MM.1S (cell line): Measurements from ENCODE around the gene ZNF526.

ENCODE experiments used
- CTCF ChIP-seq: fragments of 300-600 bp; sonication (generic); IDR thresholded peaks from 2 replicates; pipeline ENCODE4 v1.5.1; 2016; ENCODE audit warnings: antibody characterized with exemption, low read length, mixed read lengths
- EZH2 ChIP-seq: fragments of 300-600 bp; sonication (generic); optimal IDR thresholded peaks from 2 replicates; pipeline ENCODE3; 2017; ENCODE audit warnings: low read depth, mild to moderate bottlenecking, antibody characterized with exemption, low read length, mixed read lengths
- EZH2phosphoT487 ChIP-seq: fragments of 300-600 bp; sonication (generic); IDR thresholded peaks from 2 replicates; pipeline ENCODE4 v1.6.1; 2018; ENCODE audit warnings: antibody characterized with exemption, low read length

GRCh38 chr19:42268704-42269477 lies 48.8 kb downstream of the ZNF526 start, which contains the start of gene CIC:
- TF ChIP-seq CTCF (no peak), EZH2phosphoT487 (no peak), EZH2 (no peak)
